IgD-negative memory B cell (primary cell): Measurements from ENCODE around the gene ZNF280B. TPM values are rescaled to one million over a fixed set of nuclear protein-coding genes. Genes with fewer than 3 reads are reported as not detected.
"Not testable (repeated sequence)": the region's sequence is repeated elsewhere in the genome, so short reads cannot be mapped to it uniquely, and the experiment has no call there.

Source experiments
- H3K27ac Mint-ChIP-seq, 3 donors: one replicate each; pipeline ENCODE4 v1.8.0; 2020 to 2022; ENCODE audit warnings: mild to moderate bottlenecking in 3 of 3, mixed read lengths in 3 of 3, moderate library complexity in 1 of 3
- H3K27me3 Mint-ChIP-seq: one replicate; pipeline ENCODE4 v1.8.0; 2021; ENCODE audit warnings: mixed read lengths
- H3K36me3 Mint-ChIP-seq: one replicate; pipeline ENCODE4 v1.8.0; 2020; ENCODE audit warnings: mild to moderate bottlenecking, mixed read lengths
- H3K4me1 Mint-ChIP-seq, 3 donors: one replicate each; pipeline ENCODE4 v1.8.0; 2020 to 2022; ENCODE audit warnings: mixed read lengths in 3 of 3, mild to moderate bottlenecking in 1 of 3
- H3K4me3 Mint-ChIP-seq, 4 donors: one replicate each; pipeline ENCODE4 v1.8.0; 2020 to 2022; ENCODE audit warnings: mild to moderate bottlenecking in 4 of 4, mixed read lengths in 4 of 4, moderate library complexity in 3 of 4
- H3K9me3 Mint-ChIP-seq, 3 donors: one replicate each; pipeline ENCODE4 v1.8.0; 2020 to 2021; ENCODE audit warnings: mixed read lengths in 3 of 3, mild to moderate bottlenecking in 1 of 3
- polyA plus RNA-seq: library from polyadenylated mRNA; unstranded; fragments of 300-500 nt; fragmentation: Illumina TruSeq; gene quantifications from one replicate; pipeline ENCODE4 v1.2.3, GENCODE V29; 2021

ZNF280B gene
- polyA plus RNA-seq, 1 donor from 2014 or later = 3.8 TPM

DNA sequence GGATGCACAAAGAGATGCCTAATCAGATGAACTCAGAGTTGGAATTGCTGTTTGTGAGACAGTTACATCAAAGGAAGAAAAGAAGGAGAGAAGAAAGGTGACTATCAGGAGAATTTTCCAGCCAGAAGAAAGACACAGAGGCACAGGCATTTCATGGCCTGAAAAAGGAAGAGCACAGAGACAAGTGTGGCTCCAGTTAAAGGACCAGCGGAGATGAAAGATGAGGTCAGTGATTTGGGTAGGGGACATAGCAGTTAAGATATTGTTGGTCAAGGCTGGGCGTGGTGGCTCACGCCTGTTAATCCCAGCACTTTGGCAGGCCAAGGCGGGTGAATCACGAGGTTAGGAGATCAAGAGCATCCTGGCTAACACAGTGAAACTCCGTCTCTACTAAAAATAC is 15.0 kb upstream of the ZNF280B start:
- H3K27me3 Mint-ChIP-seq = peaks cover 2% of the 10 kb centered on the region
- H3K4me1 Mint-ChIP-seq = peaks cover 0 to 4% (median 0%) of the 10 kb centered on the region in 3 donors
- H3K36me3 Mint-ChIP-seq = no peaks in the 10 kb centered on the region
- H3K27ac Mint-ChIP-seq = no peak overlapping the region
- H3K9me3 Mint-ChIP-seq = no peaks in the 10 kb centered on the region
- no peak overlapping the region for H3K4me3 Mint-ChIP-seq

DNA sequence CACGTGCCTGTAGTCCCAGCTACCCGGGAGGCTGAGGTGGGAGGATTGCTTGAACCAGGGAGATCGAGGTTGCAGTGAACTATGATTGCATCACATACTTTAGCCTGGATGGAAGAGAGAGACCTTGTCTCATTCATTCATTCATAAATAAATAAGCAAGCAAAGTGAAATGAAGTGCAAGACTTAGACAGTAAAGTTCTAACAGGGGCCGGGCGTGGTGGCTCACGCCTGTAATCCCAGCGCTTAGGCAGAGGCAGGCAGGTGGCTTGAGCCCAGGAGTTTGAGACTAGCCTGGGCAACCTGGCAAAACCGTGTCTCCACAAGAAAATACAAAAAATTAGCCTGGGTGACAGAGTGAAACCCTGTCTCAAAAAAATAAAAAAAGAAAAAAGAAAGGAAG is 13.1 kb upstream of the ZNF280B start:
- Mint-ChIP-seq H3K27ac (no peak overlapping the region), H3K4me3 (no peak overlapping the region), H3K27me3 (peaks cover 2% of the 10 kb centered on the region), H3K36me3 (no peaks in the 10 kb centered on the region), H3K4me1 (peaks cover 0 to 4% (median 0%) of the 10 kb centered on the region in 3 donors), H3K9me3 (no peaks in the 10 kb centered on the region)

DNA sequence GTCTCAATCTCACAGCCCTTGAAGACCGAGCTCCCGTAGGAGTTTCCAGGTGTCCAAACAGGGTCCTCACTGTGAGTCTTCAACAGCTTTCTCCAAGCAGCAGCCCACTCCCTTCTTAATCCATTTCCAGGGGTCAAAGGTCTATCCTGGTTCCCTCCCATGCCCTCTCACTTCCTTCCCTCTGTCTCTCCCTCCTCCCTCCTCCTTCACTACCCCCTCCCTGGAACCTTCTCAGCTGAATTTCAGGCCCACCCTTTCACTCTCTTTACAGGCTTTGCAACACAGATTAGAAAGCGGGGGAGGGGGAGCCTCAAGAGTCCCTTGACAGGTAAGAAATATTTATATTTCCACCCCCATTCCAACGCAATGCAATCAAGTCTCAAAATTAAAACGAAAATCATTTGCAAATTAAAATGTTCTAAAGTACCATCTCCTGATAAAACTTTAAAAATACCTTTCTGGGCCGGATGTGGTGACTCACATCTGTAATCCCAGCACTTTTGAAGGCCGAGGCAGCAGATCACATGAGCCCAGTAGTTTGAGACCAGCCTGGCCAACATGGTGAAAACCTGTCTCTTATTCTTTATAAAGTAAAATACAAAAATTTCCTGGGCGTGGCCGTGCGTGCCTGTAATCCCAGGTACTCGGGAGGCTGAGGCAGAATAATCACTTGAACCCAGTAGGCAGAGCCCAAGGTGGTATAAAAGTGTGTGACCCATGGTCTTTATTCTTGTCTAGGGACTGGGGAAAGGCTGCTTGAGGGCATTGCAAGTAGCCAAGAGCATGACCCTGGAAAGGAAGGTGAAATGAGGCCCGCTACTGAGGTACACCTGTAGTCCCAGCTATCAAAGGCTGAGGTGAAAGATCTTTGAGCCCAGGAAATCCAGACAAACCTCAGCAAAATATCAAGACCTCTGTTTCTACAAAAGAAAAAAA is 12.4 kb upstream of the ZNF280B start:
- no peak overlapping the region for H3K4me3 Mint-ChIP-seq
- H3K4me1 Mint-ChIP-seq = peaks cover 0 to 4% (median 0%) of the 10 kb centered on the region in 3 donors
- no peak overlapping the region for H3K27ac Mint-ChIP-seq
- H3K9me3 Mint-ChIP-seq = no peaks in the 10 kb centered on the region
- peaks cover 5% of the 10 kb centered on the region for H3K27me3 Mint-ChIP-seq
- H3K36me3 Mint-ChIP-seq = no peaks in the 10 kb centered on the region

DNA sequence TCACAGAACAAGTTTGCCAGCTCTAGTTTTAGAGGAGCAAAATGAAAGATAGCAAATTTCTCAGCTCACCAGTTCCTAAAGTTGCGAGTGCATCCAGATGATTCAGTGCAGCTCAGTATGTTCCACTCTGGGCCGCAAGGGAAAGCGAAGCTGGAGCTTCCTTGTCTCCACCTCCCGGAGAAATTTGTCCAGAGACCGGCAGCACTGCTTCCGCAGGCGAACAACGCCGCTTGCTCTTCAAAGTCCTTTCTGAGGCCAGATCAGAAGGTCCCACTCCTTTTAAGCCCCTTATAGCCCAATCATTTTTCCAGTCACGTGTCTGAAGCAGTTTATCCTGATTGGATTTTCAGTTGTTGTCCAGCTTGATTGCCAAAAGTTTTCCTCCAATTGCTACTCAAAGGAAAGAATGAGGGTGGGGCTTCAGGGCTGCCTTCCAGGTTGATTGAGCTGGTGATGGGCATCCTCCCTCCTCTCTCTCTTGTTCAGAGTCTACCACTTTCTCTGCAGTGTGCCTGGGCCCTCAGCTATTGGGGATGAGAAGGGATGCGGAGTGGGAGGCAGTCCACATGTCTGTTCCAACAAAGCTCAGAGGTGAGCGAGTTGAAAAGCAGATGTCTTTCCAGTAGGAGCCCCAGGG is 11.6 kb upstream of the ZNF280B start, which contains the start of gene ZNF280A:
TSS of gene ZNF280A (minus strand) at position 251 of the 637 bp plus-strand sequence. CDS start 4,640 bp downstream, outside the sequence.
- no peaks in the 10 kb centered on the region for H3K36me3 Mint-ChIP-seq
- no peak within 1 kb of the TSS for H3K4me3 Mint-ChIP-seq
- peaks cover 0 to 4% (median 0%) of the 10 kb centered on the region in 3 donors for H3K4me1 Mint-ChIP-seq
- no peak within 1 kb of the TSS for H3K27ac Mint-ChIP-seq
- peaks cover 10% of the 10 kb centered on the region for H3K27me3 Mint-ChIP-seq
- no peaks in the 10 kb centered on the region for H3K9me3 Mint-ChIP-seq

DNA sequence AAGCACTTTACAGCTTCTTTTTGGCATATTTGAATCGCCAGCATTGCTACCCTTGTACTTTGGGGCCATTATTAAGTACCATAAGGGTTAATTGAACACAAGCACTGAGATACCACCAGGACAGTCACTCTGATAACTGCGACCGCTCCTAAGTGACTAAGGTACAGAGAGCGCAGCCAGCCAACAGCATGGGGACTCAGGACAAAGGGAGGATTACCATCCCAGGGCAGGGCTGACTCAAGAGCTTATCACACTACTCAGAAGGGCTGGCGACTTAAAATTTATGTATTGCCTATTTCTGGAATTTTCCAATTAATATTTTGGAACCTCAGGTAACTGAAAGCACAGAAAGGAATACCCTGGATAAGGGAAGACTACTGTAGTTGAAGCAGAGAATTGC is 11.0 kb upstream of the ZNF280B start:
- peaks cover 12% of the 10 kb centered on the region for H3K27me3 Mint-ChIP-seq
- H3K36me3 Mint-ChIP-seq = no peaks in the 10 kb centered on the region

DNA sequence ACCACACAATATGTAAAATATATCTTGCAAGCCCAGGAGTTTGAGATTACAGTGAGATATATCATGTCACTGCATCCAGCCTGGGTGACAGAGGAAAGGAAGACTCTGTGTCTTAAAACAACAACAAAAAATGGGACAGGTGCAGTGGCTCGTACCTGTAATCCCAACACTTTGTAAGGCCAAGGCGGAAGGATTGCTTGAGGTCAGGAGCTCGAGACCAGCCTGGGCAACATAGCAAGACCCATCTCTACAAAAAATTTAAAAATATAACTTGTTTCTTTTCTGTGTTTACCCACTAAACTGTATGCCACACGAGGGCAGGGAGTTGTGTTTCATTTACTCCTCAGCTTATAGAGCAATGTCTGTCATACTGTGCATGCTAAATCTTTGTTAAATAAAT is 8.4 kb upstream of the ZNF280B start:
- H3K9me3 Mint-ChIP-seq = no peaks in the 10 kb centered on the region
- H3K4me3 Mint-ChIP-seq = no peak overlapping the region
- no peaks in the 10 kb centered on the region for H3K36me3 Mint-ChIP-seq
- peaks cover 13% of the 10 kb centered on the region for H3K27me3 Mint-ChIP-seq
- no peak overlapping the region for H3K27ac Mint-ChIP-seq
- peaks cover 2 to 7% (median 6%) of the 10 kb centered on the region in 3 donors for H3K4me1 Mint-ChIP-seq

More for the DNA sequence above, 11.0 kb upstream of the ZNF280B start:
- H3K4me3 Mint-ChIP-seq = no peak overlapping the region
- no peak overlapping the region for H3K27ac Mint-ChIP-seq
- peaks cover 0 to 4% (median 0%) of the 10 kb centered on the region in 3 donors for H3K4me1 Mint-ChIP-seq
- H3K9me3 Mint-ChIP-seq = no peaks in the 10 kb centered on the region

DNA sequence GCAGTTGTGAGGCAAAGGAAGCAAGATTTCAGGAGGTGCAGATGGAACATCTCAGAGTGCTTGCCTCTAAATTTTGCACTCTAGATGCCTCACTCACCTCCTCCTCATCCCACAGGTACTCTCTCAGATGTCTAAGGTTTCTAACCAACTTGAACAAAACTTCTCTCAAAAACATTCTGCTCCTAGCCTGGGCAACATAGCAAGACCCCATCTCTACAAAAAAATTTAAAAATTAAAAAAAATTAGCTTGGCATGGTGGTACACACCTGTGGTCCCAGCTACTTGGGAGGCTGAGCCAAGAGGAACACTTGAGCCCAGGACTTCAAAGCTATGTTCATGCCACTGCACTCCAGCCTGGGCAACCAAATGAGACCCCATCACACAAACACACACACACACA is 7.3 kb upstream of the ZNF280B start:
- peaks cover 2 to 6% (median 6%) of the 10 kb centered on the region in 3 donors for H3K4me1 Mint-ChIP-seq

DNA sequence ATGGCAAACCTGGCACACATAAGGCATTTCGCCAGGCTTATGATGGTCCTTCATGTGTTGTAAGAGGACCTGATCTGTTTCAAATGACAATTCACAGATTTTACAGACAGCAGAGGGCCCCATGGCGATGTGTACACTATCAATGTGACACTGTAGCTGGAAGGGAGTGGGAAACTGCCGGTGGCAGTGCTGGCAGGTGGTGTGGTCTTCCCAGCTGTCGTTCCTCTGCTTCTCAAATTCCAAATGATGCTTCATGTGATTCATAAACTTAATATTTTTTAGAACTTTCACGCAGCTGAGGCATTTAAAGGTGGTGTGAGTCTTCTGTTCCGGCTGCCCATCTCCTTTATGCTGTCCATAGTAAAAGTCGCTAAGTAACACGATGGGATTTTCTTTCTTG is 5.9 kb upstream of the ZNF280B start:
- H3K27ac Mint-ChIP-seq = peak overlapping the region in 1 of 3 donors; percentile 48
- H3K36me3 Mint-ChIP-seq, H3K9me3 Mint-ChIP-seq, H3K4me3 Mint-ChIP-seq, H3K4me1 Mint-ChIP-seq: not testable (repeated sequence)
- H3K27me3 Mint-ChIP-seq = peaks cover 14% of the 10 kb centered on the region

More for the DNA sequence above, 7.3 kb upstream of the ZNF280B start:
- Mint-ChIP-seq H3K9me3 (no peaks in the 10 kb centered on the region), H3K27ac (no peak overlapping the region), H3K27me3 (peaks cover 15% of the 10 kb centered on the region), H3K36me3 (no peaks in the 10 kb centered on the region), H3K4me3 (no peak overlapping the region)

DNA sequence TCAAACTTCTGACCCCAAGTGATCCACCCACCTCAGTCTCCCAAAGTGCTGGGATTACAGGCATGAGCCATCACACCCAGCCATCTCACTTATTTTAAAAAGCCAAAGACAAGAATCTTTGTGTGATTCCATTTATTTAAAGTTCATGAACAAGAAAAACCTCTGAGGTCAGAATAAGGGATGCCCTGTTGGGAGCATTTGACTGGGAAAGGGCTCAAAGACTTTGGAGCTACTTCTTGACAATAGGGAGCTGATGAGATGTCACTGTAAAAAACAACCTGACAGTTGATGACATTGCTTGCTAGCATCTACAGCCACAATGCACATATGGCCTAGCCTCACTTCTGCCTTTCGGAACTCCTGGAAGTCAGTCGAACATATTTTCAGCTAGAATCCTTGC is 5.1 kb upstream of the ZNF280B start:
- no peak overlapping the region for H3K4me3 Mint-ChIP-seq
- no peaks in the 10 kb centered on the region for H3K36me3 Mint-ChIP-seq
- no peaks in the 10 kb centered on the region for H3K9me3 Mint-ChIP-seq
- peaks cover 14% of the 10 kb centered on the region for H3K27me3 Mint-ChIP-seq
- peaks cover 4 to 6% (median 6%) of the 10 kb centered on the region in 3 donors for H3K4me1 Mint-ChIP-seq
- H3K27ac Mint-ChIP-seq = no peak overlapping the region

DNA sequence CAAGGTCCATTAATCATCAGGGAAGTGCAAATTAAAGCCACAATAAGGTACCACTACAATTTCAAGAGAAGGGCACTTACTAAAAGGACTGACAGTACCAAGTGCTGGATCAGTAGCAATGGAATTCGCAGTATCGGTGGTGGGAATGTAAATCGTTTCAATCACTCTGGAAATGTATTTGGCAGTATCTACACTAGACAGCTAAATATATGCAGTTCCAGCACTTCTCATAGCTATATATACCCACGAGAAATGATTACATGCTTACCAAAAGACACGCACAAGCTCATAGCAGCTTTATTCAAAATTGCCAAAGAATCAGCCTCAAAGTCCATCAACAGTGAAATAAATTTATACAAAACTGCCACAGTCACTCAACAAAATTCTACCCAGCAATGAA is 4.4 kb upstream of the ZNF280B start:
- Mint-ChIP-seq H3K27ac (no peak overlapping the region), H3K27me3 (peaks cover 14% of the 10 kb centered on the region), H3K4me1 (peaks cover 4 to 7% (median 7%) of the 10 kb centered on the region in 3 donors), H3K9me3 (no peaks in the 10 kb centered on the region), H3K4me3 (no peak overlapping the region), H3K36me3 (no peaks in the 10 kb centered on the region)

DNA sequence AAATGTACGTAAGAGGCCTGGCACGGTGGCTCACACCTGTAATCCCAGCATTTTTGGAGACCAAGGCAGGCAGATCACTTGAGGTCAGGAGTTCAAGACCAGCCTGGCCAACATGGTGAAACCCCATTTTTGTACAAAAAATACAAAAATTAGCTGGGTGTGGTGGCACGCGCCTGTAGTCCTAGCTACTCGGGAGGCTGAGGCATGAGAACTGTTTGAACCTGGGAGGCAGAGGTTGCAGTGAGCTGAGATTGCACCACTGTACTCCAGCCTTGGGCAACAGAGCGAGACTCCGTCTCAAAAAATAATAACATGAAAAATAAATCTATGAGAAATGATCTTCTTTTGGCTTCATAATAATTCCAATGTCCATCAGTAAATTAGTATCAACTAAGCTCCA is 2.3 kb upstream of the ZNF280B start:
- H3K27me3 Mint-ChIP-seq, H3K36me3 Mint-ChIP-seq, H3K27ac Mint-ChIP-seq, H3K9me3 Mint-ChIP-seq: not testable (repeated sequence)
- Mint-ChIP-seq H3K4me3 (peak overlapping the region in 1 of 4 donors; percentile 82), H3K4me1 (peaks cover 13 to 15% (median 13%) of the 10 kb centered on the region in 3 donors)

DNA sequence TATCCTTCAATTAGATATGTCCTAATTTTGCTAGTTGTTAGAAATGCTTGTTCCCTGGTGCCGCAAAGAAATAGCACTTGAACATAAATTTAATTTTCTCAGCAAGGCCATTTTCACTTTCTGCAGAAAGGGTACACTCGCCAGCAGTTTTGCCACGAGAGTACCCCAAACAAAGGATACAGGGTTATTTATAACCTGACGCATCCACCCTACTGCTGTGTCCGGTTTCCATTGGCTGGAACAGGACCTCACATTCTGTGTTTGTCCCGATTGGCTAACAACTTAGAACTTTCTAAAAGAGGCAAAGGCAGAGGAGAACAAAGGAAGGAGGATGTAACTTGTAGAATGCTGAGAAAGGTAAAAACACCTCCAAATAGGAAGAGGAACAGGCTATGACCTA is 1.4 kb upstream of the ZNF280B start:
- H3K27ac Mint-ChIP-seq, H3K27me3 Mint-ChIP-seq, H3K36me3 Mint-ChIP-seq, H3K9me3 Mint-ChIP-seq: not testable (repeated sequence)
- Mint-ChIP-seq H3K4me3 (peak overlapping the region in 1 of 4 donors; percentile 87), H3K4me1 (peaks cover 13 to 16% (median 14%) of the 10 kb centered on the region in 3 donors)

DNA sequence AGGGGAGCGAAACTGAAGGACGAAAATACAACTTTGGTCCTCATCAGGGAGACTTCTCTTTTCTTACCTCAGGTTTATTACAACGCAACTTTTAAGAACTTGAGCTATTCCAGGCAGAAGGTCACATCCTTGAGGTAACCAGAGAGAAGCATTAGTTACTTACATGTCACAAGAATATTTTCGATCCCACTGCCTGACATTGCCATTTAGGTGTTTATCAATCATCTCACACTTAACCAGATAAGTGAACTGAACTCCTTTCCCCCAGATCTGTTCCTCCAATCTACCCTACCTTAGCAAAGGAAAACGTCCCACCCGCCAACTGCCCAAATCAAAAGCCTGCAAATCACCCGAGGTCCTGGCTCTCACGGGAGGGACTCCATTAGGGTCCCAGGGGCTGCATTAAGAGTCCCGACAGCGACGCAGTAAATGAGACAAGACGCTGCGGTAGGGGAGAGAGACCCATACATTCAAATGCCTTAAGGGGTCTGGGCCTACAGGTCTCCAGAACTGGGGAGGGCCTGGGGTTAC is 734 bp downstream of the ZNF280B start:
- H3K4me1 Mint-ChIP-seq = peaks cover 13 to 19% (median 14%) of the 10 kb centered on the region in 3 donors
- H3K36me3 Mint-ChIP-seq = peaks cover 12% of the 10 kb centered on the region
- H3K9me3 Mint-ChIP-seq = no peaks in the 10 kb centered on the region
- peaks cover 2% of the 10 kb centered on the region for H3K27me3 Mint-ChIP-seq
- H3K27ac Mint-ChIP-seq = peak overlapping the region in 2 of 3 donors; percentile 47 to 60
- peak overlapping the region; percentile 83 to 94 (median 90) for H3K4me3 Mint-ChIP-seq

DNA sequence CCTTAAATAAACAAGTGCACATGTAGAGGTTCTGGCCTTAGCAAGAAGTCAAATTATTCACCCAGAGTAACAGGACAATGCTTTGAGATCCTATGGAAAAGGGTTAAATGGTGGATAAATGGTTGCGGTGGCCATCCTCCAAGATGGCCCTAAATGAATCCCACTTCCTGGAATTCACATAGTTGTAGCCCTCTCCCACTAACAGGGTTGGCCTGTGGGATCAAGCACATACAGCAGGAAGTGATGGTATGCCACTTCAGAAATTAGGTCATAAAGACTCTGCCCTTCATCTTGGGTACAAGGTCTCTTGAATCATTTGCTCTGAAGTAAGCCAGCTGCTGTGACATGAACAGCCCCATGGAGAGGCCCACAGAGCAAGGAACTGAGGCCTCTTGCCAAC is 1.8 kb downstream of the ZNF280B start:
- peaks cover 8 to 17% (median 12%) of the 10 kb centered on the region in 3 donors for H3K4me1 Mint-ChIP-seq
- peaks cover 2% of the 10 kb centered on the region for H3K27me3 Mint-ChIP-seq
- H3K36me3 Mint-ChIP-seq = peaks cover 12% of the 10 kb centered on the region
- no peak overlapping the region for H3K27ac Mint-ChIP-seq
- H3K4me3 Mint-ChIP-seq = peak overlapping the region in 1 of 4 donors; percentile 87
- H3K9me3 Mint-ChIP-seq = no peaks in the 10 kb centered on the region

DNA sequence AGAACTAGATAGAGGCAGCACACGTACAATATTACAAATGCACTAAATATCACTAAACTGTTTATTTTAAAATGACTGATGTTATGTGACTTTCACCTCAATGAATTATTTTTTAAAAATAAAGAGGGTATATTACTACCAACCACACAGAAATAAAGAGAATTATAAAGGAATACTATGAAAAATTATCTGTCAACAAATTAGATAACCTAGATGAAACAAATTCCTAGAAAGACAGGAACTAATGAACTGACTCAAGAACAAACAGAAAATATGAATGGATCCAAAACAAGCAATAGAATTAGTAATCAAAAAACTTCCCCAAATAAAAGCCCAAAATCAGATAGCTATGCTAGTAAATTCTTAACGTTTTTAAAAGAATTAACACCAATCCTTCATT is 10.3 kb downstream of the ZNF280B start:
- Mint-ChIP-seq H3K27ac (no peak overlapping the region), H3K27me3 (no peaks in the 10 kb centered on the region), H3K4me1 (peaks cover 7 to 12% (median 10%) of the 10 kb centered on the region in 3 donors), H3K4me3 (no peak overlapping the region), H3K9me3 (no peaks in the 10 kb centered on the region), H3K36me3 (peaks cover 6% of the 10 kb centered on the region)
